ENCODE measurements around the gene FAM120A. TPM values are rescaled to one million over a fixed set of nuclear protein-coding genes. Genes with fewer than 3 reads are reported as not detected.

FAM120A gene
- total and polyA plus RNA-seq, 9 donors = 37.9 to 130 (median 78.9) TPM

GRCh38 chr9:93560991-93561390 lies 109.5 kb downstream of the FAM120A start:
- Histone ChIP-seq H3K4me1 (ENCODE audit: insufficient read depth) (no peaks in the 10 kb centered on the region), H3K27ac (no peak overlapping the region), H3K9me3 (no peaks in the 10 kb centered on the region), H3K36me3 (no peaks in the 10 kb centered on the region), H3K27me3 (no peaks in the 10 kb centered on the region), H3K4me3 (no peak overlapping the region)
- WGBS, 3 donors = 69 to 83% (median 74%) methylated on average over 5 of the region's 5 CpGs
- TF ChIP-seq EP300 (IDR thresholded peaks at IDR 0.05) = no peak
- no peak for TF ChIP-seq CTCF (IDR thresholded peaks at IDR 0.05)
- no peak for TF ChIP-seq POLR2A (IDR thresholded peaks at IDR 0.05)
- intact Hi-C loops (cut with DNase I) = loop anchor here in 2 of 4 donors (10.0 kb wide), 2 partner anchors 106 to 396 kb away; partner anchors contain the start of genes FAM120A (in 1 of the 2) and FAM120AOS (in 1 of the 2)
- DNase-seq = no peak

GRCh38 chr9:93562157-93562556 lies 110.7 kb downstream of the FAM120A start:
- H3K9me3 ChIP-seq = no peaks in the 10 kb centered on the region
- TF ChIP-seq CTCF (IDR thresholded peaks at IDR 0.05) (no peak), POLR2A (IDR thresholded peaks at IDR 0.05) (no peak), EP300 (IDR thresholded peaks at IDR 0.05) (no peak)
- WGBS, 3 donors = 91 to 94% (median 91%) methylated on average over 2 of the region's 2 CpGs
- intact Hi-C loops (cut with DNase I) = loop anchor here in 2 of 4 donors (10.0 kb wide), 2 partner anchors 107 to 397 kb away; partner anchors contain the start of genes FAM120A (in 1 of the 2) and FAM120AOS (in 1 of the 2)
- no peak for DNase-seq
- H3K4me1 ChIP-seq (ENCODE audit: insufficient read depth) = peaks cover 1% of the 10 kb centered on the region
- no peak overlapping the region for H3K27ac ChIP-seq
- H3K27me3 ChIP-seq = no peaks in the 10 kb centered on the region
- no peak overlapping the region for H3K4me3 ChIP-seq
- no peaks in the 10 kb centered on the region for H3K36me3 ChIP-seq

GRCh38 chr9:93565089-93565488 lies 113.6 kb downstream of the FAM120A start:
- DNase-seq = no peak
- no peaks in the 10 kb centered on the region for H3K27me3 ChIP-seq
- WGBS, 3 donors = 86 to 88% (median 87%) methylated on average over 4 of the region's 4 CpGs
- H3K4me3 ChIP-seq = no peak overlapping the region
- no peak for TF ChIP-seq POLR2A (IDR thresholded peaks at IDR 0.05)
- no peak for TF ChIP-seq CTCF (IDR thresholded peaks at IDR 0.05)
- no peak for TF ChIP-seq EP300 (IDR thresholded peaks at IDR 0.05)
- no peaks in the 10 kb centered on the region for H3K36me3 ChIP-seq
- no peaks in the 10 kb centered on the region for H3K9me3 ChIP-seq
- intact Hi-C loops (cut with DNase I) = loop anchor here in 3 of 4 donors (5.0 to 10.0 kb wide), 3 partner anchors 110 to 400 kb away; partner anchors contain the start of genes FAM120A (in 2 of the 3) and FAM120AOS (in 2 of the 3)
- peaks cover 7% of the 10 kb centered on the region for H3K4me1 ChIP-seq (ENCODE audit: insufficient read depth)
- H3K27ac ChIP-seq = no peak overlapping the region

GRCh38 chr9:93566408-93567270 lies 115.2 kb downstream of the FAM120A start:
- H3K9me3 ChIP-seq = no peaks in the 10 kb centered on the region
- H3K4me3 ChIP-seq = peak overlapping the region; percentile 73
- no peaks in the 10 kb centered on the region for H3K36me3 ChIP-seq
- no peaks in the 10 kb centered on the region for H3K27me3 ChIP-seq
- intact Hi-C loops (cut with DNase I) = loop anchor here in 3 of 4 donors (2.0 to 10.0 kb wide), 4 partner anchors 112 to 402 kb away; partner anchors contain the start of genes FAM120A (in 3 of the 3) and FAM120AOS (in 2 of the 3)
- peak; percentile 98 to 99 (median 99) for DNase-seq
- peaks cover 7% of the 10 kb centered on the region for H3K4me1 ChIP-seq (ENCODE audit: insufficient read depth)
- 0 to 3% (median 0%) methylated on average over 46 to 69 of the region's 69 CpGs for WGBS, 3 donors
- H3K27ac ChIP-seq = peak overlapping the region; percentile 62 to 90
- peak; percentile 90 for TF ChIP-seq POLR2A (IDR thresholded peaks at IDR 0.05)
- no peak for TF ChIP-seq EP300 (IDR thresholded peaks at IDR 0.05)
- TF ChIP-seq CTCF (IDR thresholded peaks at IDR 0.05) = peak; percentile 91 to 95 (median 93)
